HepG2 (cell line): ENCODE data around the gene C12orf43. TPM values are rescaled to one million over a fixed set of nuclear protein-coding genes. Genes with fewer than 3 reads are reported as not detected.
A peak's percentile ranks its signal among the peaks of the same experiment; 100 is the strongest.

Experiments used
- AFF4 ChIP-seq: sonication (generic); formaldehyde crosslinking; IDR thresholded peaks from 2 replicates; pipeline ENCODE4 v1.4.0; 2020; ENCODE audit warnings: missing genetic modification reagents
- ATF4 ChIP-seq, 2 experiments: fragments of 450-650 bp in 1 of 2; sonication (generic) in 1 of 2; formaldehyde crosslinking; IDR thresholded peaks; 2 replicates each; pipeline versions ENCODE4 v1.5.0 to v1.8.0; 2020 to 2022; ENCODE audit warnings: mild to moderate bottlenecking in 1 of 2, missing genetic modification reagents in 1 of 2
- HOXA3 ChIP-seq: sonication (generic); formaldehyde crosslinking; IDR thresholded peaks from 2 replicates; pipeline ENCODE4 v1.5.0; 2020; ENCODE audit warnings: missing genetic modification reagents
- MAZ ChIP-seq, 2 experiments: sonication (generic) in 1 of 2; formaldehyde crosslinking in 1 of 2; IDR thresholded peaks; 2 replicates each; pipeline versions ENCODE4 v1.5.0 to v1.6.1; 2012 to 2020; ENCODE audit warnings: low read depth in 2 of 2, mild to moderate bottlenecking in 2 of 2, borderline replicate concordance in 1 of 2, improper control_type of control experiment in 1 of 2, low read length in 1 of 2, missing genetic modification reagents in 1 of 2, moderate library complexity in 1 of 2
- MLX ChIP-seq: IDR thresholded peaks from 2 replicates; pipeline ENCODE4 v1.6.1; 2016
- NONO ChIP-seq, 2 experiments: fragments of 450-650 bp in 1 of 2; sonication (generic) in 1 of 2; formaldehyde crosslinking in 1 of 2; IDR thresholded peaks in 1 of 2; conservative IDR thresholded peaks in 1 of 2; 2 replicates each; pipeline versions ENCODE4 v1.6.1 to v1.8.0; 2017 to 2022; ENCODE audit warnings: mild to moderate bottlenecking in 1 of 2, missing genetic modification reagents in 1 of 2, moderate library complexity in 1 of 2
- NR2C2 ChIP-seq: sonication (generic); formaldehyde crosslinking; IDR thresholded peaks from 2 replicates; pipeline ENCODE4 v1.4.0; 2020; ENCODE audit warnings: missing genetic modification reagents, mild to moderate bottlenecking, moderate library complexity, borderline replicate concordance
- POLR2G ChIP-seq: fragments of 200-400 bp; formaldehyde crosslinking; IDR thresholded peaks from 2 replicates; pipeline ENCODE4 v1.6.1; 2018; ENCODE audit warnings: mild to moderate bottlenecking, low read depth, low read length, moderate library complexity
- SNAI1 ChIP-seq: sonication (generic); formaldehyde crosslinking; IDR thresholded peaks from 2 replicates; pipeline ENCODE4 v1.5.0; 2020; ENCODE audit warnings: mild to moderate bottlenecking, missing genetic modification reagents, borderline replicate concordance
- ZBTB3 ChIP-seq: sonication (generic); formaldehyde crosslinking; IDR thresholded peaks from 2 replicates; pipeline ENCODE4 v1.4.0; 2020; ENCODE audit warnings: low read depth, mild to moderate bottlenecking, moderate library complexity, missing genetic modification reagents, borderline replicate concordance
- ZNF18 ChIP-seq: sonication (generic); formaldehyde crosslinking; IDR thresholded peaks from 2 replicates; pipeline ENCODE4 v1.8.0; 2022; ENCODE audit warnings: mild to moderate bottlenecking, missing genetic modification reagents; ENCODE audit not compliant: insufficient replicate concordance
- ZNF264 ChIP-seq: sonication (generic); formaldehyde crosslinking; IDR thresholded peaks from 2 replicates; pipeline ENCODE4 v1.4.0; 2020; ENCODE audit warnings: missing genetic modification reagents
- ZNF281 ChIP-seq: sonication (generic); formaldehyde crosslinking; IDR thresholded peaks from 2 replicates; pipeline ENCODE4 v1.4.0; 2020; ENCODE audit warnings: missing genetic modification reagents, borderline replicate concordance
- ZNF331 ChIP-seq: sonication (generic); formaldehyde crosslinking; IDR thresholded peaks from 2 replicates; pipeline ENCODE4 v1.4.0; 2020; ENCODE audit warnings: missing genetic modification reagents
- ZNF343 ChIP-seq: sonication (generic); formaldehyde crosslinking; IDR thresholded peaks from 2 replicates; pipeline ENCODE4 v1.4.0; 2020; ENCODE audit warnings: mild to moderate bottlenecking, missing genetic modification reagents
- ZNF747 ChIP-seq: sonication (generic); formaldehyde crosslinking; IDR thresholded peaks from 2 replicates; pipeline ENCODE4 v1.8.1; 2023; ENCODE audit warnings: missing genetic modification reagents, mild to moderate bottlenecking, borderline replicate concordance
- ZSCAN12 ChIP-seq: sonication (generic); formaldehyde crosslinking; IDR thresholded peaks from 2 replicates; pipeline ENCODE4 v1.9.0; 2021; ENCODE audit warnings: mild to moderate bottlenecking, missing genetic modification reagents
- polyA plus RNA-seq, 8 experiments: library from polyadenylated mRNA; depleted of rRNA in 3 of 8; stranded (reverse) in 7 of 8; unstranded in 1 of 8; fragments of >200 nt; fragmentation: Illumina TruSeq in 4 of 8; extraction: Trizol in 4 of 8; gene quantifications; 2 replicates each; pipeline versions ENCODE4 v1.2.1 to v1.2.3, GENCODE V29; 2011 to 2016; ENCODE audit warnings: low read depth in 4 of 8, missing spikeins in 1 of 8, mixed read lengths in 1 of 8; ENCODE audit not compliant: insufficient read depth in 1 of 8
- total RNA-seq, 5 experiments: library from RNA; depleted of rRNA; stranded (reverse); fragments of >200 nt; fragmentation: Illumina TruSeq; extraction: Trizol; gene quantifications; 2 replicates each; pipeline ENCODE4 v1.2.3, GENCODE V29; 2016; ENCODE audit warnings: low read depth in 1 of 5

The C12orf43 gene
- total and polyA plus RNA-seq, 2 of the 13 experiments (the other 11 are each of a cell fraction or from before 2014, with no cell fraction given): 7.9 to 11.1 TPM

GRCh38 chr12:121060149-121061001 is 44.1 kb upstream of the C12orf43 start (continued):
- TF ChIP-seq ATF4 (CRISPR knock-in tag; IDR thresholded peaks at IDR 0.05) (no peak), ZBTB3 (CRISPR knock-in tag) (no peak), ZSCAN12 (CRISPR knock-in tag) (no peak), ZNF747 (no peak), ZNF281 (no peak), ZNF331 (CRISPR knock-in tag) (no peak), AFF4 (CRISPR knock-in tag) (no peak), ZNF343 (CRISPR knock-in tag) (no peak), HOXA3 (CRISPR knock-in tag) (no peak; the same call in 1 of the 2 replicates), SNAI1 (CRISPR knock-in tag) (no peak), MLX (CRISPR knock-in tag) (no peak), ZNF18 (no peak), ZNF264 (no peak), POLR2G (no peak), NONO (IDR thresholded peaks at IDR 0.05) (no peak), NONO (CRISPR knock-in tag; conservative IDR thresholded peaks at IDR 0.05) (no peak), MAZ (IDR thresholded peaks at IDR 0.05; ENCODE audit: borderline replicate concordance, low read depth, low read length) (no peak), MAZ (CRISPR knock-in tag; IDR thresholded peaks at IDR 0.05; ENCODE audit: low read depth) (no peak), NR2C2 (CRISPR knock-in tag) (peak; percentile 88)
